Fibroblast of the conjunctiva (primary cell): ENCODE data around the gene CRIP1.

ENCODE experiments used
- DNase-seq: peaks from one replicate; pipeline ENCODE4 v3.0.0-alpha.2; 2010; ENCODE audit warnings: low read depth

CRIP1 gene

GRCh38 chr14:105533811-105534498 lies 47.3 kb downstream of the CRIP1 start:
- DNase-seq, result no peak

GRCh38 chr14:105534586-105534985 lies 47.9 kb downstream of the CRIP1 start:
- DNase-seq, result no peak

- no peak for DNase-seq
These were observed 49.4 kb downstream of the CRIP1 start for GRCh38 chr14:105536051-105536450.

GRCh38 chr14:105536691-105537579 lies 50.2 kb downstream of the CRIP1 start:
- no peak for DNase-seq

- DNase-seq, result no peak
These were observed 51.1 kb downstream of the CRIP1 start for GRCh38 chr14:105537580-105538474.
